ENCODE data around the gene MEGF6. TPM values are rescaled to one million over a fixed set of nuclear protein-coding genes. Genes with fewer than 3 reads are reported as not detected.

The MEGF6 gene
- total and polyA plus RNA-seq, 2 of the 8 experiments (the other 6 are each of a cell fraction or from before 2014, with no cell fraction given), result 4.1 to 14.8 TPM

DNA sequence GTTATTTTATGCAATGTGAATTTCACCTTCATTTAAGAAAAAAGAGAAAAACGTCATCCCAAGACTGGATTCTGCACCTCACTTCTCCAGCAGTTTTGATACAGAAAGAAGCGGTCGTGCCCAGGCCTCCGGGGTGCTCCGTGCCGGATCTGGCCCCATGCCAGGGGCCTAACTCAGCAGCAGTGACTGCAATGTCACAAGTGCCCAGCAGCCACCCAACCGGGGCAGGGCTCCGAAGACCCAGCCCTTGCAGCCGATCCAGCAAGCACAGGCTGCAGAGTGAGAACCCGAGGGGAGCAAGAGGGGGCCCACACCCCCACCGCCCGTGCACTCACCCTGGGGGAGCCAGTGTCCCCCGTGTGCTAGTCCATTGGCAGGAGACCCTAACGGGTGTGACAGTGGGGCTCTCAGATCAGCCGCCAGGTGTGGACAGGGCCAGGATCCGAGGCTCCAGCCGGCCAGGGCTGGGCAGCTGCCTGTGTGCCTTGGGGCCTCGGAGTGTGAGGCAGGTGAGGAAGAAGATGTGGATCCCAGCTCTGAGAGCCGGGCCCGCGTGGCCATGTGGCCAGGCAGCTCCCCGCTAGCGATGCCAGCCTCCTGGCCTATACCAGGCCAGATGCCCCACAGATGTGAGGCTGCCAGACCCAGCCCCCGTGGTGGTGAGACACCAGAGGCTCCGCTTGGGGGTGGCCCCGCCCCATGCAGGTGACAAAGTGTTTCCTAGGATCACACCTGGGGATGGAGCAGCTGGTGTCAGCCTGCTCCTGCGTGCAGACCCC, 60.6 kb downstream of the MEGF6 start (continued):
- TF ChIP-seq, protein P1, sequence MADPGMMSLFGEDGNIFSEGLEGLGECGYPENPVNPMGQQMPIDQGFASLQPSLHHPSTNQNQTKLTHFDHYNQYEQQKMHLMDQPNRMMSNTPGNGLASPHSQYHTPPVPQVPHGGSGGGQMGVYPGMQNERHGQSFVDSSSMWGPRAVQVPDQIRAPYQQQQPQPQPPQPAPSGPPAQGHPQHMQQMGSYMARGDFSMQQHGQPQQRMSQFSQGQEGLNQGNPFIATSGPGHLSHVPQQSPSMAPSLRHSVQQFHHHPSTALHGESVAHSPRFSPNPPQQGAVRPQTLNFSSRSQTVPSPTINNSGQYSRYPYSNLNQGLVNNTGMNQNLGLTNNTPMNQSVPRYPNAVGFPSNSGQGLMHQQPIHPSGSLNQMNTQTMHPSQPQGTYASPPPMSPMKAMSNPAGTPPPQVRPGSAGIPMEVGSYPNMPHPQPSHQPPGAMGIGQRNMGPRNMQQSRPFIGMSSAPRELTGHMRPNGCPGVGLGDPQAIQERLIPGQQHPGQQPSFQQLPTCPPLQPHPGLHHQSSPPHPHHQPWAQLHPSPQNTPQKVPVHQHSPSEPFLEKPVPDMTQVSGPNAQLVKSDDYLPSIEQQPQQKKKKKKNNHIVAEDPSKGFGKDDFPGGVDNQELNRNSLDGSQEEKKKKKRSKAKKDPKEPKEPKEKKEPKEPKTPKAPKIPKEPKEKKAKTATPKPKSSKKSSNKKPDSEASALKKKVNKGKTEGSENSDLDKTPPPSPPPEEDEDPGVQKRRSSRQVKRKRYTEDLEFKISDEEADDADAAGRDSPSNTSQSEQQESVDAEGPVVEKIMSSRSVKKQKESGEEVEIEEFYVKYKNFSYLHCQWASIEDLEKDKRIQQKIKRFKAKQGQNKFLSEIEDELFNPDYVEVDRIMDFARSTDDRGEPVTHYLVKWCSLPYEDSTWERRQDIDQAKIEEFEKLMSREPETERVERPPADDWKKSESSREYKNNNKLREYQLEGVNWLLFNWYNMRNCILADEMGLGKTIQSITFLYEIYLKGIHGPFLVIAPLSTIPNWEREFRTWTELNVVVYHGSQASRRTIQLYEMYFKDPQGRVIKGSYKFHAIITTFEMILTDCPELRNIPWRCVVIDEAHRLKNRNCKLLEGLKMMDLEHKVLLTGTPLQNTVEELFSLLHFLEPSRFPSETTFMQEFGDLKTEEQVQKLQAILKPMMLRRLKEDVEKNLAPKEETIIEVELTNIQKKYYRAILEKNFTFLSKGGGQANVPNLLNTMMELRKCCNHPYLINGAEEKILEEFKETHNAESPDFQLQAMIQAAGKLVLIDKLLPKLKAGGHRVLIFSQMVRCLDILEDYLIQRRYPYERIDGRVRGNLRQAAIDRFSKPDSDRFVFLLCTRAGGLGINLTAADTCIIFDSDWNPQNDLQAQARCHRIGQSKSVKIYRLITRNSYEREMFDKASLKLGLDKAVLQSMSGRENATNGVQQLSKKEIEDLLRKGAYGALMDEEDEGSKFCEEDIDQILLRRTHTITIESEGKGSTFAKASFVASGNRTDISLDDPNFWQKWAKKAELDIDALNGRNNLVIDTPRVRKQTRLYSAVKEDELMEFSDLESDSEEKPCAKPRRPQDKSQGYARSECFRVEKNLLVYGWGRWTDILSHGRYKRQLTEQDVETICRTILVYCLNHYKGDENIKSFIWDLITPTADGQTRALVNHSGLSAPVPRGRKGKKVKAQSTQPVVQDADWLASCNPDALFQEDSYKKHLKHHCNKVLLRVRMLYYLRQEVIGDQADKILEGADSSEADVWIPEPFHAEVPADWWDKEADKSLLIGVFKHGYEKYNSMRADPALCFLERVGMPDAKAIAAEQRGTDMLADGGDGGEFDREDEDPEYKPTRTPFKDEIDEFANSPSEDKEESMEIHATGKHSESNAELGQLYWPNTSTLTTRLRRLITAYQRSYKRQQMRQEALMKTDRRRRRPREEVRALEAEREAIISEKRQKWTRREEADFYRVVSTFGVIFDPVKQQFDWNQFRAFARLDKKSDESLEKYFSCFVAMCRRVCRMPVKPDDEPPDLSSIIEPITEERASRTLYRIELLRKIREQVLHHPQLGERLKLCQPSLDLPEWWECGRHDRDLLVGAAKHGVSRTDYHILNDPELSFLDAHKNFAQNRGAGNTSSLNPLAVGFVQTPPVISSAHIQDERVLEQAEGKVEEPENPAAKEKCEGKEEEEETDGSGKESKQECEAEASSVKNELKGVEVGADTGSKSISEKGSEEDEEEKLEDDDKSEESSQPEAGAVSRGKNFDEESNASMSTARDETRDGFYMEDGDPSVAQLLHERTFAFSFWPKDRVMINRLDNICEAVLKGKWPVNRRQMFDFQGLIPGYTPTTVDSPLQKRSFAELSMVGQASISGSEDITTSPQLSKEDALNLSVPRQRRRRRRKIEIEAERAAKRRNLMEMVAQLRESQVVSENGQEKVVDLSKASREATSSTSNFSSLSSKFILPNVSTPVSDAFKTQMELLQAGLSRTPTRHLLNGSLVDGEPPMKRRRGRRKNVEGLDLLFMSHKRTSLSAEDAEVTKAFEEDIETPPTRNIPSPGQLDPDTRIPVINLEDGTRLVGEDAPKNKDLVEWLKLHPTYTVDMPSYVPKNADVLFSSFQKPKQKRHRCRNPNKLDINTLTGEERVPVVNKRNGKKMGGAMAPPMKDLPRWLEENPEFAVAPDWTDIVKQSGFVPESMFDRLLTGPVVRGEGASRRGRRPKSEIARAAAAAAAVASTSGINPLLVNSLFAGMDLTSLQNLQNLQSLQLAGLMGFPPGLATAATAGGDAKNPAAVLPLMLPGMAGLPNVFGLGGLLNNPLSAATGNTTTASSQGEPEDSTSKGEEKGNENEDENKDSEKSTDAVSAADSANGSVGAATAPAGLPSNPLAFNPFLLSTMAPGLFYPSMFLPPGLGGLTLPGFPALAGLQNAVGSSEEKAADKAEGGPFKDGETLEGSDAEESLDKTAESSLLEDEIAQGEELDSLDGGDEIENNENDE (IDR thresholded peaks at IDR 0.05; ENCODE audit: insufficient replicate concordance, low read length), result no peak
- TF ChIP-seq CREB1 (IDR thresholded peaks at IDR 0.05), result no peak
- no peak for TF ChIP-seq SP4 (IDR thresholded peaks at IDR 0.05; ENCODE audit: low read length)
- TF ChIP-seq, protein P2, sequence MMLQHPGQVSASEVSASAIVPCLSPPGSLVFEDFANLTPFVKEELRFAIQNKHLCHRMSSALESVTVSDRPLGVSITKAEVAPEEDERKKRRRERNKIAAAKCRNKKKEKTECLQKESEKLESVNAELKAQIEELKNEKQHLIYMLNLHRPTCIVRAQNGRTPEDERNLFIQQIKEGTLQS (IDR thresholded peaks at IDR 0.05; ENCODE audit: insufficient read depth, low read depth, low read length), result no peak
- no peak for TF ChIP-seq BRCA1 (IDR thresholded peaks at IDR 0.05; ENCODE audit: low read depth, low read length)
- TF ChIP-seq EGR1 (IDR thresholded peaks at IDR 0.05; ENCODE audit: borderline replicate concordance, low read depth, low read length), result no peak
- TF ChIP-seq SUZ12 (IDR thresholded peaks at IDR 0.05; ENCODE audit: low read length), result no peak
- TF ChIP-seq SAP30 (IDR thresholded peaks at IDR 0.05; ENCODE audit: insufficient read depth, insufficient replicate concordance, low read length), result no peak
- no peak for TF ChIP-seq SIN3A (conservative IDR thresholded peaks at IDR 0.05 in 1 of 2, IDR thresholded peaks at IDR 0.05 in 1 of 2; ENCODE audit: low read depth in 1 of 2, low read length in 2 of 2)
- TF ChIP-seq NRF1 (IDR thresholded peaks at IDR 0.05; ENCODE audit: low read depth, low read length), result no peak

Data from H1 (cell line).